GM12892 (cell line): ENCODE measurements around the gene CYP46A1.

ENCODE experiments used
- POLR2A ChIP-seq: IDR thresholded peaks from 2 replicates; pipeline ENCODE4 v1.6.1; 2011; ENCODE audit warnings: low read depth, low read length, control low read depth
- POLR2AphosphoS5 ChIP-seq: IDR thresholded peaks from 2 replicates; pipeline ENCODE4 v1.6.1; 2011; ENCODE audit warnings: low read depth, low read length, control low read depth
- TAF1 ChIP-seq: IDR thresholded peaks from 2 replicates; pipeline ENCODE4 v1.6.1; 2011; ENCODE audit warnings: low read depth, mild to moderate bottlenecking, control low read depth, low read length, borderline replicate concordance

GRCh38 chr14:99644035-99644587 lies 40.0 kb upstream of the CYP46A1 start:
- TF ChIP-seq POLR2A, result no peak
- TF ChIP-seq TAF1, result no peak
- TF ChIP-seq POLR2AphosphoS5, result no peak
